Panc1 (cell line): ENCODE measurements around the gene DTNBP1. TPM values are rescaled to one million over a fixed set of nuclear protein-coding genes. Genes with fewer than 3 reads are reported as not detected.

Experiments used
- ATAC-seq: fragments of 200-7000 bp; cut with Tn5 transposase; 2 replicates; pipeline ENCODE4 v1.9.1; 2020; ENCODE audit warnings: mild to moderate bottlenecking, moderate library complexity
- BruUV-seq: library from RNA; stranded (reverse); fragments of 400-500 nt; replicated peaks from 2 replicates; lab custom pipeline; 2021; lab: Mats Ljungman, UMichigan
- CTCF ChIA-PET: fragments of 300-600 bp; sonication (Branson Sonifier 250); formaldehyde crosslinking; loops from one replicate; lab custom pipeline; 2022; ENCODE audit warnings: antibody characterized with exemption; lab: Charles Lee
- POLR2A ChIA-PET: fragments of 300-600 bp; sonication (Branson Sonifier 250); formaldehyde crosslinking; loops from one replicate; lab custom pipeline; 2022; ENCODE audit warnings: antibody characterized with exemption; lab: Charles Lee
- DNase-seq: peaks from one replicate; pipeline ENCODE4 v3.0.0-alpha.2; 2010; ENCODE audit warnings: low read depth, low spot score
- H3K27ac ChIP-seq: 2 replicates; pipeline ENCODE4 v1.5.1; 2011; ENCODE audit warnings: mild to moderate bottlenecking, low read length, inconsistent platforms
- H3K27me3 ChIP-seq: fragments of 200-500 bp; sonication (Bioruptor generic); 2 replicates; pipeline ENCODE4 v1.6.0; 2014; ENCODE audit warnings: low read length, inconsistent platforms; ENCODE audit not compliant: control insufficient read depth, insufficient read depth
- H3K36me3 ChIP-seq: fragments of 200-500 bp; sonication (Bioruptor generic); 2 replicates; pipeline ENCODE4 v1.5.1; 2014; ENCODE audit warnings: inconsistent platforms, mild to moderate bottlenecking, low read length, moderate library complexity; ENCODE audit not compliant: control insufficient read depth, insufficient read depth
- H3K4me1 ChIP-seq: 2 replicates; pipeline ENCODE4 v1.5.1; 2011; ENCODE audit warnings: inconsistent platforms, mild to moderate bottlenecking, low read length, moderate library complexity; ENCODE audit not compliant: control insufficient read depth, insufficient read depth
- H3K4me3 ChIP-seq, 2 experiments: 2 replicates each; pipeline ENCODE4 v1.5.1; 2011 to 2012; ENCODE audit warnings: low read depth in 2 of 2, low read length in 2 of 2, mild to moderate bottlenecking in 2 of 2, inconsistent platforms in 1 of 2, moderate library complexity in 1 of 2
- H3K9me3 ChIP-seq: fragments of 200-500 bp; sonication (Bioruptor generic); 2 replicates; pipeline ENCODE4 v1.5.1; 2014; ENCODE audit warnings: low read depth, mild to moderate bottlenecking, inconsistent platforms, low read length, moderate library complexity; ENCODE audit not compliant: control insufficient read depth, insufficient read depth
- POLR2AphosphoS5 ChIP-seq: IDR thresholded peaks from 2 replicates; pipeline ENCODE4 v1.6.1; 2012; ENCODE audit warnings: mild to moderate bottlenecking, low read depth, low read length, moderate library complexity
- TCF7L2 ChIP-seq: IDR thresholded peaks from 2 replicates; pipeline ENCODE4 v1.6.1; 2011; ENCODE audit warnings: mild to moderate bottlenecking, low read depth, low read length, inconsistent platforms
- in situ Hi-C: cut with HindIII; loops from 2 replicates; pipeline ENCODE4 v1.10.0; 2016; ENCODE audit warnings: low sequenced_read_pairs, low pct_unique_long_range_greater_than_20kb
- intact Hi-C: fragments of 100-400 bp; cut with micrococcal nuclease; formaldehyde crosslinking; loops from one replicate; pipeline ENCODE4 v1.10.0; 2022; ENCODE audit not compliant: unreplicated experiment
- total RNA-seq: library from RNA; stranded (reverse); gene quantifications from one replicate; pipeline ENCODE4 v1.2.1, GENCODE V29; 2021; ENCODE audit not compliant: unreplicated experiment
- TF ChIP-seq, protein P1 (sequence below), 2 experiments: IDR thresholded peaks; 2 replicates each; pipeline ENCODE4 v1.6.1; 2011 to 2012; ENCODE audit warnings: low read depth in 2 of 2, control low read depth in 1 of 2, low read length in 1 of 2, mild to moderate bottlenecking in 1 of 2, moderate library complexity in 1 of 2; ENCODE audit not compliant: insufficient read depth in 1 of 2
- TF ChIP-seq, protein P2 (sequence below): fragments of 450-650 bp; IDR thresholded peaks from 2 replicates; pipeline ENCODE4 v1.5.1; 2017; ENCODE audit warnings: mild to moderate bottlenecking

DTNBP1 gene
- total RNA-seq, 1 experiment from 2014 or later: 29.3 TPM

DNA sequence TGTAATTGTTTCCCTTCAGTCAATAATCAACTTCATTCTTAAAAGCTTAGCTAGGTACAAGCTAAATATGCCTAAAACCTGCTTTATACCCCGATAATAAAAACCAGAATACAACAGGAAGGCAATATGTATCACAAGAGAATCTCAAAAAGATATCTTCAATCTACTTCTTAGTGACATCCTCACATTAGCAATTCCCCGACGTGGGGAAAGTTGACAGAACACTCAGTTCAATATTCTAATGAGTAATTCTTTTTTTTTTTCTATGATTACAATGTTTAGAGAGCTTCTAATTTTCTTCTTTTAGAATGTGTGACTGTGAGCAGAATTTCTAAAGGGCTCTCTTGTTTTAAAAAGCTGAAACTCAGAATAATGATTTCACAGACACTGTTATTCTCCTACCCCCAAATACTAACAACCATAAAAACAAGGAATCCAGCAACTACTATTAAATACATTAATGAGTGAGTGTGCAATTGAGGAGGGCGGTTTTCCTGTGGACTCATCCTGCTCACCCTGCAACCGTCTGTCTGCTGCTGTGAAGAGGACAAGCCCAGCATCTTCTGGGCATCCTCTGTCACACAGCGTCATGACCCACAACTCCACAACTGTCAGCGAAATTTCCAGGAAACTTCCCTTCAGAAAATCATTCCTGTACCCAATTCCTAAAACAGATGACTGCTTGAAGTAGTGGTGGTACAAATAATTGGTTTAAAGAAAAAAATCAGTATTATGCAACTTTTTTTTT is 68.1 kb downstream of the DTNBP1 start:
- ATAC-seq: no peak

DNA sequence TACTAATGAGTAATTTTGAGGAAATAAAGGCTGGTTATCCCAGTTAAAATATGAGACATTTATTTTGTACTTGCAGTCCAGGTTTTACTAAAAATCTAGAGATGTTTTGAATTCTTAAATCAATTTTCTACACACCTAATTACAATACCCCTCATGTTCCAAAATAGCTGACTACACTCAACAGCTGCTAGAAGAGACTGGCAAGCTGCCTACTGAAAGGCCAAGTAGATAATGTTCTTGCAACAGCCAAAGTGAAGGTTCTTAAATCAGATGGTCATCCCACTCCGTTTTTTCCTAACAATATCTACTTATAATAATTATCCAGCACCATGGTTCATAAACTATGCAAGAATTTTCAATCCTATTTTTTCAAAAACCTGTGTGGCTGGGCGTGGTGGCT is 69.0 kb downstream of the DTNBP1 start:
- no peaks in the 10 kb centered on the region for H3K4me1 ChIP-seq
- POLR2A ChIA-PET: no interaction called here
- no peaks in the 10 kb centered on the region for H3K27me3 ChIP-seq
- no peak for TF ChIP-seq TCF7L2
- TF ChIP-seq, protein P1, sequence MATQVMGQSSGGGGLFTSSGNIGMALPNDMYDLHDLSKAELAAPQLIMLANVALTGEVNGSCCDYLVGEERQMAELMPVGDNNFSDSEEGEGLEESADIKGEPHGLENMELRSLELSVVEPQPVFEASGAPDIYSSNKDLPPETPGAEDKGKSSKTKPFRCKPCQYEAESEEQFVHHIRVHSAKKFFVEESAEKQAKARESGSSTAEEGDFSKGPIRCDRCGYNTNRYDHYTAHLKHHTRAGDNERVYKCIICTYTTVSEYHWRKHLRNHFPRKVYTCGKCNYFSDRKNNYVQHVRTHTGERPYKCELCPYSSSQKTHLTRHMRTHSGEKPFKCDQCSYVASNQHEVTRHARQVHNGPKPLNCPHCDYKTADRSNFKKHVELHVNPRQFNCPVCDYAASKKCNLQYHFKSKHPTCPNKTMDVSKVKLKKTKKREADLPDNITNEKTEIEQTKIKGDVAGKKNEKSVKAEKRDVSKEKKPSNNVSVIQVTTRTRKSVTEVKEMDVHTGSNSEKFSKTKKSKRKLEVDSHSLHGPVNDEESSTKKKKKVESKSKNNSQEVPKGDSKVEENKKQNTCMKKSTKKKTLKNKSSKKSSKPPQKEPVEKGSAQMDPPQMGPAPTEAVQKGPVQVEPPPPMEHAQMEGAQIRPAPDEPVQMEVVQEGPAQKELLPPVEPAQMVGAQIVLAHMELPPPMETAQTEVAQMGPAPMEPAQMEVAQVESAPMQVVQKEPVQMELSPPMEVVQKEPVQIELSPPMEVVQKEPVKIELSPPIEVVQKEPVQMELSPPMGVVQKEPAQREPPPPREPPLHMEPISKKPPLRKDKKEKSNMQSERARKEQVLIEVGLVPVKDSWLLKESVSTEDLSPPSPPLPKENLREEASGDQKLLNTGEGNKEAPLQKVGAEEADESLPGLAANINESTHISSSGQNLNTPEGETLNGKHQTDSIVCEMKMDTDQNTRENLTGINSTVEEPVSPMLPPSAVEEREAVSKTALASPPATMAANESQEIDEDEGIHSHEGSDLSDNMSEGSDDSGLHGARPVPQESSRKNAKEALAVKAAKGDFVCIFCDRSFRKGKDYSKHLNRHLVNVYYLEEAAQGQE (IDR thresholded peaks at IDR 0.05; ENCODE audit: insufficient read depth in 1 of 2, low read depth in 2 of 2, low read length in 1 of 2): no peak
- TF ChIP-seq, protein P2, sequence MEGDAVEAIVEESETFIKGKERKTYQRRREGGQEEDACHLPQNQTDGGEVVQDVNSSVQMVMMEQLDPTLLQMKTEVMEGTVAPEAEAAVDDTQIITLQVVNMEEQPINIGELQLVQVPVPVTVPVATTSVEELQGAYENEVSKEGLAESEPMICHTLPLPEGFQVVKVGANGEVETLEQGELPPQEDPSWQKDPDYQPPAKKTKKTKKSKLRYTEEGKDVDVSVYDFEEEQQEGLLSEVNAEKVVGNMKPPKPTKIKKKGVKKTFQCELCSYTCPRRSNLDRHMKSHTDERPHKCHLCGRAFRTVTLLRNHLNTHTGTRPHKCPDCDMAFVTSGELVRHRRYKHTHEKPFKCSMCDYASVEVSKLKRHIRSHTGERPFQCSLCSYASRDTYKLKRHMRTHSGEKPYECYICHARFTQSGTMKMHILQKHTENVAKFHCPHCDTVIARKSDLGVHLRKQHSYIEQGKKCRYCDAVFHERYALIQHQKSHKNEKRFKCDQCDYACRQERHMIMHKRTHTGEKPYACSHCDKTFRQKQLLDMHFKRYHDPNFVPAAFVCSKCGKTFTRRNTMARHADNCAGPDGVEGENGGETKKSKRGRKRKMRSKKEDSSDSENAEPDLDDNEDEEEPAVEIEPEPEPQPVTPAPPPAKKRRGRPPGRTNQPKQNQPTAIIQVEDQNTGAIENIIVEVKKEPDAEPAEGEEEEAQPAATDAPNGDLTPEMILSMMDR: no peak
- in situ Hi-C loops: no loop called here
- ATAC-seq: no peak
- H3K36me3 ChIP-seq: peaks cover 2% of the 10 kb centered on the region; the same call in 1 of the 2 replicates
- no peak overlapping the region for H3K27ac ChIP-seq
- H3K9me3 ChIP-seq: no peaks in the 10 kb centered on the region
- no peak for DNase-seq
- intact Hi-C loops: no loop called here
- CTCF ChIA-PET: no interaction called here
- H3K4me3 ChIP-seq: no peak overlapping the region
- BruUV-seq: no TSS peak

More for the DNA sequence above, 68.1 kb downstream of the DTNBP1 start:
- intact Hi-C loops (no loop called here), in situ Hi-C loops (no loop called here)
- H3K4me1 ChIP-seq: no peaks in the 10 kb centered on the region
- no peak for TF ChIP-seq POLR2AphosphoS5
- TF ChIP-seq, protein P1 (IDR thresholded peaks at IDR 0.05; ENCODE audit: insufficient read depth in 1 of 2, low read depth in 2 of 2, low read length in 1 of 2): no peak
- TF ChIP-seq, protein P2: no peak
- no peak for TF ChIP-seq TCF7L2
- DNase-seq: no peak
- ChIA-PET POLR2A (no interaction called here), CTCF (no interaction called here)
- H3K9me3 ChIP-seq: no peaks in the 10 kb centered on the region
- BruUV-seq: no TSS peak
- no peaks in the 10 kb centered on the region for H3K27me3 ChIP-seq
- H3K4me3 ChIP-seq: no peak overlapping the region
- H3K27ac ChIP-seq: no peak overlapping the region
- H3K36me3 ChIP-seq: peaks cover 2% of the 10 kb centered on the region; the same call in 1 of the 2 replicates
